ENCODE data around the gene RRAS2.
"Not testable (repeated sequence)": the region's sequence is repeated elsewhere in the genome, so short reads cannot be mapped to it uniquely, and the experiment has no call there.

The RRAS2 gene

GRCh38 chr11:14309425-14310192, 49.4 kb downstream of the RRAS2 start:
- no peaks in the 10 kb centered on the region for H3K27me3 ChIP-seq (ENCODE audit: control insufficient read depth, insufficient read depth, low read length)
- H3K4me3 ChIP-seq (ENCODE audit: low read length): no peak overlapping the region
- H3K36me3 ChIP-seq (ENCODE audit: control insufficient read depth, insufficient read depth, low read length): no peaks in the 10 kb centered on the region
- peaks cover 5% of the 10 kb centered on the region for H3K4me1 ChIP-seq (ENCODE audit: control insufficient read depth, insufficient read depth, low read length)
- no peak overlapping the region for H3K27ac ChIP-seq (ENCODE audit: low read depth, low read length)
- H3K9ac ChIP-seq (ENCODE audit: low read length): no peak overlapping the region

GRCh38 chr11:14308897-14309387, 50.0 kb downstream of the RRAS2 start:
- no peak overlapping the region for H3K27ac ChIP-seq (ENCODE audit: low read depth, low read length)
- no peak overlapping the region for H3K4me3 ChIP-seq (ENCODE audit: low read length)
- no peaks in the 10 kb centered on the region for H3K36me3 ChIP-seq (ENCODE audit: control insufficient read depth, insufficient read depth, low read length)
- H3K9ac ChIP-seq (ENCODE audit: low read length): no peak overlapping the region
- peaks cover 5% of the 10 kb centered on the region for H3K4me1 ChIP-seq (ENCODE audit: control insufficient read depth, insufficient read depth, low read length)
- H3K27me3 ChIP-seq (ENCODE audit: control insufficient read depth, insufficient read depth, low read length): no peaks in the 10 kb centered on the region

GRCh38 chr11:14308114-14308896, 50.7 kb downstream of the RRAS2 start:
- no peak overlapping the region for H3K9ac ChIP-seq (ENCODE audit: low read length)
- no peaks in the 10 kb centered on the region for H3K36me3 ChIP-seq (ENCODE audit: control insufficient read depth, insufficient read depth, low read length)
- no peak overlapping the region for H3K27ac ChIP-seq (ENCODE audit: low read depth, low read length)
- no peaks in the 10 kb centered on the region for H3K27me3 ChIP-seq (ENCODE audit: control insufficient read depth, insufficient read depth, low read length)
- peaks cover 3% of the 10 kb centered on the region for H3K4me1 ChIP-seq (ENCODE audit: control insufficient read depth, insufficient read depth, low read length)
- no peak overlapping the region for H3K4me3 ChIP-seq (ENCODE audit: low read length)

- no peaks in the 10 kb centered on the region for H3K27me3 ChIP-seq (ENCODE audit: control insufficient read depth, insufficient read depth, low read length)
- no peaks in the 10 kb centered on the region for H3K4me1 ChIP-seq (ENCODE audit: control insufficient read depth, insufficient read depth, low read length)
- H3K9ac ChIP-seq (ENCODE audit: low read length): no peak overlapping the region
- no peak overlapping the region for H3K27ac ChIP-seq (ENCODE audit: low read depth, low read length)
- H3K36me3 ChIP-seq (ENCODE audit: control insufficient read depth, insufficient read depth, low read length): no peaks in the 10 kb centered on the region
- H3K4me3 ChIP-seq (ENCODE audit: low read length): no peak overlapping the region
These were observed 52.5 kb downstream of the RRAS2 start for GRCh38 chr11:14306481-14306880.

- H3K27ac ChIP-seq (ENCODE audit: low read depth, low read length): no peak overlapping the region
- H3K36me3 ChIP-seq (ENCODE audit: control insufficient read depth, insufficient read depth, low read length): no peaks in the 10 kb centered on the region
- no peaks in the 10 kb centered on the region for H3K4me1 ChIP-seq (ENCODE audit: control insufficient read depth, insufficient read depth, low read length)
- H3K9ac ChIP-seq (ENCODE audit: low read length): no peak overlapping the region
- no peak overlapping the region for H3K4me3 ChIP-seq (ENCODE audit: low read length)
- H3K27me3 ChIP-seq (ENCODE audit: control insufficient read depth, insufficient read depth, low read length): no peaks in the 10 kb centered on the region
These were observed 53.3 kb downstream of the RRAS2 start for GRCh38 chr11:14305649-14306048.

- H3K9ac ChIP-seq (ENCODE audit: low read length): no peak overlapping the region
- no peak overlapping the region for H3K27ac ChIP-seq (ENCODE audit: low read depth, low read length)
- H3K36me3 ChIP-seq (ENCODE audit: control insufficient read depth, insufficient read depth, low read length): no peaks in the 10 kb centered on the region
- no peak overlapping the region for H3K4me3 ChIP-seq (ENCODE audit: low read length)
- no peaks in the 10 kb centered on the region for H3K27me3 ChIP-seq (ENCODE audit: control insufficient read depth, insufficient read depth, low read length)
- H3K4me1 ChIP-seq (ENCODE audit: control insufficient read depth, insufficient read depth, low read length): no peaks in the 10 kb centered on the region
These were observed 54.4 kb downstream of the RRAS2 start for GRCh38 chr11:14304601-14305000.

GRCh38 chr11:14300661-14301304, 58.2 kb downstream of the RRAS2 start:
- Histone ChIP-seq H3K27me3 (ENCODE audit: control insufficient read depth, insufficient read depth, low read length) (no peaks in the 10 kb centered on the region), H3K4me3 (ENCODE audit: low read length) (no peak overlapping the region), H3K9ac (ENCODE audit: low read length) (no peak overlapping the region), H3K36me3 (ENCODE audit: control insufficient read depth, insufficient read depth, low read length) (no peaks in the 10 kb centered on the region), H3K27ac (ENCODE audit: low read depth, low read length) (no peak overlapping the region), H3K4me1 (ENCODE audit: control insufficient read depth, insufficient read depth, low read length) (no peaks in the 10 kb centered on the region)

- no peak overlapping the region for H3K27ac ChIP-seq (ENCODE audit: low read depth, low read length)
- no peak overlapping the region for H3K4me3 ChIP-seq (ENCODE audit: low read length)
- H3K9ac ChIP-seq (ENCODE audit: low read length): no peak overlapping the region
- H3K27me3 ChIP-seq (ENCODE audit: control insufficient read depth, insufficient read depth, low read length): no peaks in the 10 kb centered on the region
- no peaks in the 10 kb centered on the region for H3K36me3 ChIP-seq (ENCODE audit: control insufficient read depth, insufficient read depth, low read length)
- no peaks in the 10 kb centered on the region for H3K4me1 ChIP-seq (ENCODE audit: control insufficient read depth, insufficient read depth, low read length)
These were observed 59.1 kb downstream of the RRAS2 start for GRCh38 chr11:14299921-14300320.

GRCh38 chr11:14290422-14290821, 68.6 kb downstream of the RRAS2 start:
- H3K27ac ChIP-seq (ENCODE audit: low read depth, low read length): no peak overlapping the region
- no peak overlapping the region for H3K9ac ChIP-seq (ENCODE audit: low read length)
- no peaks in the 10 kb centered on the region for H3K27me3 ChIP-seq (ENCODE audit: control insufficient read depth, insufficient read depth, low read length)
- no peaks in the 10 kb centered on the region for H3K4me1 ChIP-seq (ENCODE audit: control insufficient read depth, insufficient read depth, low read length)
- H3K4me3 ChIP-seq (ENCODE audit: low read length): no peak overlapping the region
- peaks cover 2% of the 10 kb centered on the region for H3K36me3 ChIP-seq (ENCODE audit: control insufficient read depth, insufficient read depth, low read length)

GRCh38 chr11:14288189-14288935, 70.6 kb downstream of the RRAS2 start:
- Histone ChIP-seq H3K4me3 (ENCODE audit: low read length) (no peak overlapping the region), H3K9ac (ENCODE audit: low read length) (no peak overlapping the region), H3K36me3 (ENCODE audit: control insufficient read depth, insufficient read depth, low read length) (peaks cover 2% of the 10 kb centered on the region), H3K4me1 (ENCODE audit: control insufficient read depth, insufficient read depth, low read length) (no peaks in the 10 kb centered on the region), H3K27me3 (ENCODE audit: control insufficient read depth, insufficient read depth, low read length) (no peaks in the 10 kb centered on the region), H3K27ac (ENCODE audit: low read depth, low read length) (no peak overlapping the region)

GRCh38 chr11:14278869-14279268, 80.1 kb downstream of the RRAS2 start:
- H3K4me3 ChIP-seq (ENCODE audit: low read length); H3K36me3 ChIP-seq (ENCODE audit: control insufficient read depth, insufficient read depth, low read length); H3K9ac ChIP-seq (ENCODE audit: low read length); H3K27ac ChIP-seq (ENCODE audit: low read depth, low read length); H3K4me1 ChIP-seq (ENCODE audit: control insufficient read depth, insufficient read depth, low read length); H3K27me3 ChIP-seq (ENCODE audit: control insufficient read depth, insufficient read depth, low read length): not testable (repeated sequence)

GRCh38 chr11:14275076-14275475, 83.9 kb downstream of the RRAS2 start:
- H3K4me3 ChIP-seq (ENCODE audit: low read length): no peak overlapping the region
- no peak overlapping the region for H3K9ac ChIP-seq (ENCODE audit: low read length)
- no peaks in the 10 kb centered on the region for H3K27me3 ChIP-seq (ENCODE audit: control insufficient read depth, insufficient read depth, low read length)
- no peak overlapping the region for H3K27ac ChIP-seq (ENCODE audit: low read depth, low read length)
- no peaks in the 10 kb centered on the region for H3K4me1 ChIP-seq (ENCODE audit: control insufficient read depth, insufficient read depth, low read length)
- H3K36me3 ChIP-seq (ENCODE audit: control insufficient read depth, insufficient read depth, low read length): no peaks in the 10 kb centered on the region

Measured in rectal smooth muscle tissue (tissue), 1 donor.